GM21529 (cell line): ENCODE data around the gene USP3.
A peak's percentile ranks its signal among the peaks of the same experiment; 100 is the strongest.
"Not testable (repeated sequence)": the region's sequence is repeated elsewhere in the genome, so short reads cannot be mapped to it uniquely, and the experiment has no call there.

Source experiments
- ATAC-seq: cut with Tn5 transposase; IDR thresholded peaks from one replicate; pipeline ENCODE4 v1.9.1; 2021; ENCODE audit not compliant: unreplicated experiment

USP3 gene

GRCh38 chr15:63605036-63605435 is 100.6 kb downstream of the USP3 start:
- ATAC-seq = no peak

GRCh38 chr15:63605816-63606215 is 101.4 kb downstream of the USP3 start:
- ATAC-seq = no peak

- no peak for ATAC-seq
These were observed 101.9 kb downstream of the USP3 start for GRCh38 chr15:63606308-63606707.

GRCh38 chr15:63608989-63609388 is 104.6 kb downstream of the USP3 start:
- ATAC-seq = no peak

GRCh38 chr15:63609448-63609847 is 105.1 kb downstream of the USP3 start:
- no peak for ATAC-seq

GRCh38 chr15:63610209-63610841 is 105.9 kb downstream of the USP3 start:
- no peak for ATAC-seq

- ATAC-seq = no peak
These were observed 106.8 kb downstream of the USP3 start for GRCh38 chr15:63611177-63611576.

- ATAC-seq = no peak
These were observed 107.9 kb downstream of the USP3 start for GRCh38 chr15:63612300-63612699.

GRCh38 chr15:63615935-63616334 is 111.5 kb downstream of the USP3 start:
- no peak for ATAC-seq

- not testable (repeated sequence) for ATAC-seq
These were observed 112.8 kb downstream of the USP3 start for GRCh38 chr15:63617147-63617546.

GRCh38 chr15:63617627-63618026 is 113.2 kb downstream of the USP3 start:
- ATAC-seq = not testable (repeated sequence)

GRCh38 chr15:63620760-63621159 is 116.4 kb downstream of the USP3 start:
- not testable (repeated sequence) for ATAC-seq

- no peak for ATAC-seq
These were observed 119.0 kb downstream of the USP3 start for GRCh38 chr15:63623232-63623969.

- peak; percentile 84 for ATAC-seq
These were observed 122.6 kb downstream of the USP3 start for GRCh38 chr15:63626955-63627354.

GRCh38 chr15:63628123-63628822 is 123.9 kb downstream of the USP3 start:
- no peak for ATAC-seq

- ATAC-seq = no peak
These were observed 125.8 kb downstream of the USP3 start for GRCh38 chr15:63630036-63630751.

- ATAC-seq = no peak
These were observed 128.9 kb downstream of the USP3 start for GRCh38 chr15:63633312-63633711.

- no peak for ATAC-seq
These were observed 129.8 kb downstream of the USP3 start for GRCh38 chr15:63634154-63634553.

GRCh38 chr15:63636518-63637061 is 132.2 kb downstream of the USP3 start:
- no peak for ATAC-seq

- no peak for ATAC-seq
These were observed 134.4 kb downstream of the USP3 start for GRCh38 chr15:63638839-63639238.

- ATAC-seq = no peak
These were observed 135.8 kb downstream of the USP3 start for GRCh38 chr15:63640146-63640545.
